Measurements from ENCODE around the gene ACY1.
"Not testable (repeated sequence)": the region's sequence is repeated elsewhere in the genome, so short reads cannot be mapped to it uniquely, and the experiment has no call there.

ACY1 gene

GRCh38 chr3:51983578-51984268, 388 bp downstream of the ACY1 start:
- DNase-seq (ENCODE audit: low read depth) = no peak

GRCh38 chr3:51984269-51984647, 923 bp downstream of the ACY1 start:
- no peak for DNase-seq (ENCODE audit: low read depth)

GRCh38 chr3:51985063-51985462, 1.7 kb downstream of the ACY1 start:
- no peak for DNase-seq (ENCODE audit: low read depth)

- no peak for DNase-seq (ENCODE audit: low read depth)
These were observed 2.9 kb downstream of the ACY1 start for GRCh38 chr3:51986010-51986947.

- no peak for DNase-seq (ENCODE audit: low read depth)
These were observed 4.2 kb downstream of the ACY1 start for GRCh38 chr3:51987568-51987967.

GRCh38 chr3:51988286-51989146, 5.2 kb downstream of the ACY1 start:
- no peak for DNase-seq (ENCODE audit: low read depth)

GRCh38 chr3:51990501-51990971, 7.2 kb downstream of the ACY1 start:
- not testable (repeated sequence) for DNase-seq (ENCODE audit: low read depth)

GRCh38 chr3:51992017-51992682, 8.8 kb downstream of the ACY1 start:
- no peak for DNase-seq (ENCODE audit: low read depth)

- DNase-seq (ENCODE audit: low read depth) = not testable (repeated sequence)
These were observed 10.3 kb downstream of the ACY1 start for GRCh38 chr3:51993657-51994056.

- DNase-seq (ENCODE audit: low read depth) = no peak
These were observed 11.2 kb downstream of the ACY1 start for GRCh38 chr3:51994530-51994929.

GRCh38 chr3:51995346-51996163, 12.2 kb downstream of the ACY1 start, which contains the start of gene RPL29:
RPL29 (minus strand) TSS chr3:51995895; CDS start chr3:51995461, 434 bp downstream.
- peak; percentile 91 for DNase-seq (ENCODE audit: low read depth)

GRCh38 chr3:51997172-51997571, 13.8 kb downstream of the ACY1 start:
- no peak for DNase-seq (ENCODE audit: low read depth)

GRCh38 chr3:51997935-51998596, 14.7 kb downstream of the ACY1 start:
- no peak for DNase-seq (ENCODE audit: low read depth)

GRCh38 chr3:51998774-51999173, 15.4 kb downstream of the ACY1 start:
- DNase-seq (ENCODE audit: low read depth) = no peak

GRCh38 chr3:51999846-52000245, 16.5 kb downstream of the ACY1 start:
- no peak for DNase-seq (ENCODE audit: low read depth)

GRCh38 chr3:52001443-52001974, 18.2 kb downstream of the ACY1 start:
- DNase-seq (ENCODE audit: low read depth) = peak; percentile 78

GRCh38 chr3:52002748-52003147, 19.4 kb downstream of the ACY1 start:
- no peak for DNase-seq (ENCODE audit: low read depth)

GRCh38 chr3:52004163-52004787, 20.9 kb downstream of the ACY1 start:
- DNase-seq (ENCODE audit: low read depth) = no peak

GRCh38 chr3:52004906-52005395, 21.6 kb downstream of the ACY1 start:
- no peak for DNase-seq (ENCODE audit: low read depth)

Data from activated T-cell treated with anti-CD3 and anti-CD28 coated beads for 24 hours (primary cell).